Endothelial cell of umbilical vein (primary cell): ENCODE data around the gene POLE. TPM values are rescaled to one million over a fixed set of nuclear protein-coding genes. Genes with fewer than 3 reads are reported as not detected.

Experiments used
- BruUV-seq: library from RNA; stranded (reverse); fragments of 400-500 nt; replicated peaks from 2 replicates; lab custom pipeline; 2021; lab: Mats Ljungman, UMichigan
- CTCF ChIA-PET: fragments of 300-600, 350-600 bp; sonication (Branson Sonifier 250); formaldehyde crosslinking; loops from one replicate; lab custom pipeline; 2021; ENCODE audit warnings: antibody characterized with exemption, inconsistent platforms; lab: Charles Lee
- POLR2A ChIA-PET: fragments of 300-600, 350-600 bp; sonication (Branson Sonifier 250); formaldehyde crosslinking; loops from one replicate; lab custom pipeline; 2021; ENCODE audit warnings: antibody characterized with exemption, inconsistent platforms; lab: Charles Lee
- DNase-seq: peaks from one replicate; pipeline ENCODE4 v3.0.0-alpha.2; 2011; ENCODE audit warnings: low read depth, low spot score
- FAIRE-seq: peaks from 2 replicates; lab custom pipeline; 2011; peaks lifted over from hg19 to GRCh38; lab: Jason Lieb, UNC
- H2AFZ ChIP-seq: 2 replicates; pipeline ENCODE4 v1.6.0; 2012; ENCODE audit warnings: low read depth, low read length, control low read depth, inconsistent platforms
- H3K27ac ChIP-seq: 2 replicates; pipeline ENCODE4 v1.5.1; 2011; ENCODE audit warnings: low read depth, mild to moderate bottlenecking, control low read depth, low read length, moderate library complexity; ENCODE audit not compliant: insufficient read depth
- H3K27me3 ChIP-seq, 2 experiments: 2 replicates each; pipeline versions ENCODE4 v1.6.0 to v1.6.1; 2011; ENCODE audit warnings: low read length in 2 of 2, mixed read lengths in 1 of 2; ENCODE audit not compliant: control insufficient read depth in 2 of 2, insufficient read depth in 2 of 2
- H3K36me3 ChIP-seq, 2 experiments: 2 replicates in 1 of 2; 3 replicates in 1 of 2; pipeline ENCODE4 v1.5.1; 2011; ENCODE audit warnings: low read length in 2 of 2, mild to moderate bottlenecking in 1 of 2, moderate library complexity in 1 of 2; ENCODE audit not compliant: control insufficient read depth in 2 of 2, insufficient read depth in 2 of 2; ENCODE audit errors: extremely low read depth in 1 of 2
- H3K4me1 ChIP-seq: 3 replicates; pipeline ENCODE4 v1.5.1; 2011; ENCODE audit warnings: mild to moderate bottlenecking, low read length; ENCODE audit not compliant: control insufficient read depth, insufficient read depth; ENCODE audit errors: extremely low read depth
- H3K4me2 ChIP-seq: 2 replicates; pipeline ENCODE4 v1.6.1; 2011; ENCODE audit warnings: low read length, control low read depth, mixed read lengths; ENCODE audit not compliant: insufficient read depth
- H3K4me3 ChIP-seq, 3 experiments: fragments of 200-600 bp in 1 of 3; sonication (generic), shearing (Covaris generic) in 1 of 3; replicated peaks in 1 of 3; 2 replicates each; pipeline ENCODE4 v1.5.1; 2011 to 2016; ENCODE audit warnings: control low read depth in 3 of 3, low read length in 3 of 3, mild to moderate bottlenecking in 2 of 3, inconsistent platforms in 1 of 3, low read depth in 1 of 3, moderate library complexity in 1 of 3; ENCODE audit not compliant: insufficient read depth in 1 of 3
- H3K79me2 ChIP-seq: 2 replicates; pipeline ENCODE4 v1.6.0; 2012; ENCODE audit warnings: low read length, inconsistent platforms; ENCODE audit not compliant: control insufficient read depth, insufficient read depth
- H3K9ac ChIP-seq: replicated peaks from 2 replicates; pipeline ENCODE3; 2011; ENCODE audit warnings: low read length, control low read depth; ENCODE audit not compliant: insufficient read depth; ENCODE audit errors: extremely low read depth
- H3K9me1 ChIP-seq: replicated peaks from 3 replicates; pipeline ENCODE4 v1.6.0; 2011; ENCODE audit warnings: mild to moderate bottlenecking, low read length; ENCODE audit not compliant: control insufficient read depth, insufficient read depth; ENCODE audit errors: extremely low read depth
- H3K9me3 ChIP-seq: replicated peaks from 2 replicates; pipeline ENCODE4 v1.5.1; 2012; ENCODE audit warnings: low read length, inconsistent platforms; ENCODE audit not compliant: control insufficient read depth, insufficient read depth
- H4K20me1 ChIP-seq: replicated peaks from 2 replicates; pipeline ENCODE3; 2011; ENCODE audit warnings: mild to moderate bottlenecking, low read length; ENCODE audit not compliant: control insufficient read depth, insufficient read depth; ENCODE audit errors: extremely low read depth
- EZH2 ChIP-seq: IDR thresholded peaks from 2 replicates; pipeline ENCODE4 v1.6.1; 2012; ENCODE audit warnings: borderline replicate concordance, low read depth, mild to moderate bottlenecking, moderate library complexity, low read length, inconsistent platforms; ENCODE audit not compliant: severe bottlenecking
- FOS ChIP-seq: IDR thresholded peaks from 2 replicates; pipeline ENCODE4 v1.6.1; 2011; ENCODE audit warnings: mild to moderate bottlenecking, low read length, moderate library complexity, borderline replicate concordance; ENCODE audit not compliant: insufficient read depth
- GATA2 ChIP-seq: IDR thresholded peaks from 2 replicates; pipeline ENCODE4 v1.7.0; 2011; ENCODE audit warnings: low read depth, mild to moderate bottlenecking, moderate library complexity, mixed read lengths, low read length; ENCODE audit not compliant: insufficient read length, insufficient read depth
- JUN ChIP-seq: IDR thresholded peaks from 2 replicates; pipeline ENCODE4 v1.6.1; 2011; ENCODE audit warnings: borderline replicate concordance, low read depth; ENCODE audit not compliant: insufficient read length, insufficient read depth
- MYC ChIP-seq: IDR thresholded peaks from one replicate; pipeline ENCODE4 v1.6.1; 2011; ENCODE audit warnings: mild to moderate bottlenecking, low read depth, low read length
- POLR2A ChIP-seq: IDR thresholded peaks from 2 replicates; pipeline ENCODE4 v1.6.1; 2012; ENCODE audit warnings: low read depth, mild to moderate bottlenecking, control low read depth, low read length
- POLR2AphosphoS5 ChIP-seq: IDR thresholded peaks from 2 replicates; pipeline ENCODE4 v1.6.1; 2012; ENCODE audit warnings: low read depth, mild to moderate bottlenecking, control low read depth, low read length, moderate library complexity; ENCODE audit not compliant: insufficient read depth
- dilution Hi-C: fragments of 300-500 bp; cut with MboI; formaldehyde crosslinking; loops from one replicate; pipeline ENCODE4 v1.15.0; 2019; ENCODE audit warnings: low sequenced_read_pairs; ENCODE audit not compliant: extremely low pct_ligation_motif_present
- intact Hi-C: fragments of 100-400 bp; cut with micrococcal nuclease; formaldehyde crosslinking; loops from one replicate; pipeline ENCODE4 v1.10.0; 2022
- polyA plus RNA-seq, 4 experiments: library from polyadenylated mRNA; depleted of rRNA in 3 of 4; stranded (reverse) in 3 of 4; unstranded in 1 of 4; fragments of >200 nt; gene quantifications; 2 replicates each; pipeline versions ENCODE4 v1.2.1 to v1.2.3, GENCODE V29; 2011 to 2012; ENCODE audit warnings: missing spikeins in 1 of 4
- total RNA-seq: library from RNA; stranded (reverse); gene quantifications from 2 replicates; pipeline ENCODE4 v1.2.3, GENCODE V29; 2021
- TF ChIP-seq, protein P1 (sequence below), 2 donors: IDR thresholded peaks; 1 replicate in 1 of 2; 2 replicates in 1 of 2; pipeline ENCODE4 v1.5.1; 2011; ENCODE audit warnings: low read length in 2 of 2, mild to moderate bottlenecking in 2 of 2, moderate library complexity in 2 of 2, control low read depth in 1 of 2, inconsistent platforms in 1 of 2, low read depth in 1 of 2; ENCODE audit not compliant: insufficient read depth in 1 of 2; ENCODE audit errors: extremely low read depth in 1 of 2
- TF ChIP-seq, protein P2 (sequence below): IDR thresholded peaks from 2 replicates; pipeline ENCODE4 v1.6.1; 2011; ENCODE audit not compliant: insufficient read depth, insufficient read length

POLE gene
- total and polyA plus RNA-seq, 2 donors (not counting 3 experiments of a cell fraction or from before 2014, with no cell fraction given), result 22.9 to 82.7 TPM

DNA sequence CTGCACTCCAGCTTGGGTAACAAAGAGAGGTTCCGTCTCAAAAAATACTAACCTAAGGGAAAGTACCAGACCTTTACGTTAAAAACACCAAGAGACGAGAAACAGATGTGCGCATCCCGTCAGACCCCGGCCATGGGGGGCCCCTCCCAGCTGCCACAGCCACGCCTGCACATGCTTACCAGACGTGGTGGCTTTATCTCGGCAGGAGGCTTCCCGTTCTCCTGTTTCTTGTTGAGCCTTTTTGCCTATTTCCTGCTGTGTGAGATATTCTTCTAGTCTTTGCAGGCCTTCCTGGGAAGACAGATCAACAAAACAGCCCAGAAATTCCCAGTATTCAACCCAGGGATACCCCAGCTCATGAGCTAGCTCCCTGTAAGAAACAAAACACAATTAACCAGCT lies 47.1 kb upstream of the POLE start:
- intact Hi-C loops, result no loop called here
- Histone ChIP-seq H3K79me2 (peaks cover 3% of the 10 kb centered on the region), H4K20me1 (no peaks in the 10 kb centered on the region), H3K4me2 (no peak overlapping the region), H3K27me3 (no peaks in the 10 kb centered on the region), H3K4me1 (no peaks in the 10 kb centered on the region), H3K4me3 (no peak overlapping the region), H3K36me3 (peaks cover 21 to 53% of the 10 kb centered on the region in 2 experiments), H3K27ac (no peak overlapping the region), H3K9ac (no peak overlapping the region), H3K9me3 (no peaks in the 10 kb centered on the region), H3K9me1 (no peaks in the 10 kb centered on the region), H2AFZ (no peak overlapping the region)
- DNase-seq (no peak), FAIRE-seq (no peak)
- TF ChIP-seq POLR2AphosphoS5, result no peak
- dilution Hi-C loops, result no loop called here
- ChIA-PET POLR2A (no interaction called here), CTCF (no interaction called here)
- no TSS peak for BruUV-seq

DNA sequence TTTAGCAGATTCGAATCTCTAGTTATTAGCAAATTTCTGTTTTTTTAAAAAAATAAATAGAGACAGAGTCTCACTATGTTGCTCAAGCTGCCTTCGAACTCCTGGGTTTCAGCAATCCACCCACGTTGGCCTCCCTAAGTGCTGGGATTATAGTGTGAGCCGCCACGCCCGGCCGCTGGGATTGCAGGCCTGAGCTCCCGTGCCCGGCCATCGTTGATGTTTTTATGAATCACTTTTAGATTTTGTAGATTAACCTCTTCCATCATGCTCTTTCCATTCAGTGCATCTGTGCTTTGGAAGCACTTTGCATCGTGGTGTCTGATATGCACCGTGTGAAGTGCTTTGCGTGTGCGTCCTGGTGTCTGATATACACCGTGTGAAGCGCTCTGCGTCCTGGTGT lies 44.4 kb upstream of the POLE start:
- Histone ChIP-seq H4K20me1 (no peaks in the 10 kb centered on the region), H3K79me2 (peaks cover 6% of the 10 kb centered on the region), H2AFZ (no peak overlapping the region), H3K9me3 (no peaks in the 10 kb centered on the region), H3K9me1 (no peaks in the 10 kb centered on the region), H3K36me3 (peaks cover 29 to 53% of the 10 kb centered on the region in 2 experiments), H3K4me3 (no peak overlapping the region), H3K27me3 (no peaks in the 10 kb centered on the region), H3K27ac (no peak overlapping the region), H3K4me2 (no peak overlapping the region), H3K9ac (no peak overlapping the region), H3K4me1 (no peaks in the 10 kb centered on the region)
- no peak for TF ChIP-seq JUN
- no peak for TF ChIP-seq MYC
- TF ChIP-seq FOS, result no peak
- TF ChIP-seq POLR2A, result no peak
- TF ChIP-seq EZH2, result no peak
- TF ChIP-seq POLR2AphosphoS5, result no peak
- TF ChIP-seq GATA2, result no peak
- TF ChIP-seq, protein P1, sequence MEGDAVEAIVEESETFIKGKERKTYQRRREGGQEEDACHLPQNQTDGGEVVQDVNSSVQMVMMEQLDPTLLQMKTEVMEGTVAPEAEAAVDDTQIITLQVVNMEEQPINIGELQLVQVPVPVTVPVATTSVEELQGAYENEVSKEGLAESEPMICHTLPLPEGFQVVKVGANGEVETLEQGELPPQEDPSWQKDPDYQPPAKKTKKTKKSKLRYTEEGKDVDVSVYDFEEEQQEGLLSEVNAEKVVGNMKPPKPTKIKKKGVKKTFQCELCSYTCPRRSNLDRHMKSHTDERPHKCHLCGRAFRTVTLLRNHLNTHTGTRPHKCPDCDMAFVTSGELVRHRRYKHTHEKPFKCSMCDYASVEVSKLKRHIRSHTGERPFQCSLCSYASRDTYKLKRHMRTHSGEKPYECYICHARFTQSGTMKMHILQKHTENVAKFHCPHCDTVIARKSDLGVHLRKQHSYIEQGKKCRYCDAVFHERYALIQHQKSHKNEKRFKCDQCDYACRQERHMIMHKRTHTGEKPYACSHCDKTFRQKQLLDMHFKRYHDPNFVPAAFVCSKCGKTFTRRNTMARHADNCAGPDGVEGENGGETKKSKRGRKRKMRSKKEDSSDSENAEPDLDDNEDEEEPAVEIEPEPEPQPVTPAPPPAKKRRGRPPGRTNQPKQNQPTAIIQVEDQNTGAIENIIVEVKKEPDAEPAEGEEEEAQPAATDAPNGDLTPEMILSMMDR (IDR thresholded peaks at IDR 0.05; ENCODE audit: extremely low read depth in 1 of 2, insufficient read depth in 1 of 2, low read depth in 1 of 2, low read length in 2 of 2), result no peak
- TF ChIP-seq, protein P2, sequence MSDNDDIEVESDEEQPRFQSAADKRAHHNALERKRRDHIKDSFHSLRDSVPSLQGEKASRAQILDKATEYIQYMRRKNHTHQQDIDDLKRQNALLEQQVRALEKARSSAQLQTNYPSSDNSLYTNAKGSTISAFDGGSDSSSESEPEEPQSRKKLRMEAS, result no peak
- no TSS peak for BruUV-seq
- FAIRE-seq (no peak), DNase-seq (no peak)
- intact Hi-C loops (no loop called here), dilution Hi-C loops (no loop called here)
- ChIA-PET CTCF (interaction anchor here (1.0 kb wide), 1 partner anchor 18 kb away, joined by 3 read pairs; no protein-coding TSS in a partner anchor), POLR2A (no interaction called here)
